OCI-LY3 (cell line): Measurements from ENCODE around the gene SFI1.

ENCODE experiments used
- CTCF ChIP-seq: fragments of 200-600, 300-600 bp; sonication (generic); IDR thresholded peaks from 2 replicates; pipeline ENCODE4 v1.5.1; 2014; ENCODE audit warnings: antibody characterized with exemption, low read length, low read depth
- EZH2phosphoT487 ChIP-seq: fragments of 200-600 bp; shearing (Covaris generic); IDR thresholded peaks from 2 replicates; pipeline ENCODE4 v1.6.1; 2018; ENCODE audit warnings: antibody characterized with exemption, mixed run types, low read depth

GRCh38 chr22:31488346-31488883 is 7.9 kb upstream of the SFI1 start:
- TF ChIP-seq CTCF (no peak), EZH2phosphoT487 (no peak)
